Colonic mucosa (tissue), 4 donors: Measurements from ENCODE around the gene RGS17. TPM values are rescaled to one million over a fixed set of nuclear protein-coding genes. Genes with fewer than 3 reads are reported as not detected.

Experiments
- DNase-seq: peaks from one replicate; pipeline ENCODE4 v3.0.0-alpha.2; 2020
- H3K27ac ChIP-seq: fragments of 200-600 bp; one replicate; pipeline ENCODE4 v1.8.0; 2021
- H3K27me3 ChIP-seq: fragments of 200-600 bp; one replicate; pipeline ENCODE4 v1.8.0; 2021
- H3K36me3 ChIP-seq: fragments of 200-600 bp; one replicate; pipeline ENCODE4 v1.8.0; 2021
- H3K4me1 ChIP-seq: fragments of 200-600 bp; one replicate; pipeline ENCODE4 v1.8.0; 2021; ENCODE audit warnings: mild to moderate bottlenecking
- H3K4me3 ChIP-seq: fragments of 200-600 bp; one replicate; pipeline ENCODE4 v1.8.0; 2021
- H3K9ac ChIP-seq, 2 donors: one replicate each; pipeline ENCODE4 v1.7.0; 2013; ENCODE audit warnings: control low read depth in 2 of 2, low read depth in 2 of 2, low read length in 2 of 2
- H3K9me3 ChIP-seq: fragments of 200-600 bp; one replicate; pipeline ENCODE4 v1.8.0; 2021
- CTCF ChIP-seq: fragments of 200-600 bp; IDR thresholded peaks from one replicate; pipeline ENCODE4 v1.8.0; 2022; ENCODE audit warnings: antibody characterized with exemption, mild to moderate bottlenecking
- intact Hi-C: fragments of 100-400 bp; cut with DNase I; formaldehyde crosslinking; loops from one replicate; pipeline ENCODE4 v1.14.1; 2022
- total RNA-seq, 2 donors: library from RNA; stranded (reverse); fragmentation: NEBNext Ultra II Directional in 1 of 2; extraction: Animal tissue kit (Norgen Biotek cat#: 25700) in 1 of 2; gene quantifications; one replicate each; pipeline ENCODE4 v1.2.1, GENCODE V29; 2021
- donor health status: healthy.
- donor health status: DM: no; HTN: no; CAD: no.
- donor health status: DM: no; HTN: no; CAD: no.

The RGS17 gene
- total RNA-seq, 2 donors from 2014 or later = 0.25 to 0.53 TPM

GRCh38 chr6:153069897-153070296 lies 61.2 kb downstream of the RGS17 start:
- no peak for TF ChIP-seq CTCF
- no peak overlapping the region for H3K27ac ChIP-seq
- H3K9me3 ChIP-seq = no peaks in the 10 kb centered on the region
- intact Hi-C loops = no loop called here
- no peak overlapping the region for H3K4me3 ChIP-seq
- DNase-seq = no peak
- no peaks in the 10 kb centered on the region for H3K27me3 ChIP-seq
- H3K9ac ChIP-seq = no peak overlapping the region
- H3K4me1 ChIP-seq = no peaks in the 10 kb centered on the region
- no peaks in the 10 kb centered on the region for H3K36me3 ChIP-seq

- Histone ChIP-seq H3K27me3 (no peaks in the 10 kb centered on the region), H3K9ac (no peak overlapping the region), H3K27ac (no peak overlapping the region), H3K36me3 (no peaks in the 10 kb centered on the region), H3K4me3 (no peak overlapping the region), H3K9me3 (no peaks in the 10 kb centered on the region), H3K4me1 (no peaks in the 10 kb centered on the region)
- no peak for DNase-seq
- intact Hi-C loops = no loop called here
- TF ChIP-seq CTCF = no peak
Measured at GRCh38 chr6:153065222-153065621, 65.9 kb downstream of the RGS17 start.

- intact Hi-C loops = no loop called here
- no peak for TF ChIP-seq CTCF
Measured at GRCh38 chr6:153063936-153064335, 67.1 kb downstream of the RGS17 start.

GRCh38 chr6:153062516-153062915 lies 68.6 kb downstream of the RGS17 start:
- Histone ChIP-seq H3K4me3 (no peak overlapping the region), H3K27me3 (no peaks in the 10 kb centered on the region), H3K36me3 (no peaks in the 10 kb centered on the region), H3K4me1 (no peaks in the 10 kb centered on the region), H3K9me3 (no peaks in the 10 kb centered on the region), H3K9ac (no peak overlapping the region), H3K27ac (no peak overlapping the region)
- no peak for TF ChIP-seq CTCF
- no peak for DNase-seq
- intact Hi-C loops = no loop called here

More at GRCh38 chr6:153063936-153064335, 67.1 kb downstream of the RGS17 start:
- no peak overlapping the region for H3K27ac ChIP-seq
- H3K9ac ChIP-seq = no peak overlapping the region
- no peak for DNase-seq
- no peaks in the 10 kb centered on the region for H3K9me3 ChIP-seq
- no peaks in the 10 kb centered on the region for H3K4me1 ChIP-seq
- H3K36me3 ChIP-seq = no peaks in the 10 kb centered on the region
- no peak overlapping the region for H3K4me3 ChIP-seq
- H3K27me3 ChIP-seq = no peaks in the 10 kb centered on the region

- Histone ChIP-seq H3K27ac (no peak overlapping the region), H3K36me3 (no peaks in the 10 kb centered on the region), H3K4me1 (no peaks in the 10 kb centered on the region), H3K27me3 (no peaks in the 10 kb centered on the region), H3K9me3 (no peaks in the 10 kb centered on the region), H3K9ac (no peak overlapping the region), H3K4me3 (no peak overlapping the region)
- TF ChIP-seq CTCF = no peak
- DNase-seq = no peak
- intact Hi-C loops = no loop called here
Measured at GRCh38 chr6:153059757-153060156, 71.3 kb downstream of the RGS17 start.

GRCh38 chr6:153059311-153059710 lies 71.8 kb downstream of the RGS17 start:
- no peak for DNase-seq
- H3K9ac ChIP-seq = no peak overlapping the region
- H3K4me1 ChIP-seq = no peaks in the 10 kb centered on the region
- H3K4me3 ChIP-seq = no peak overlapping the region
- TF ChIP-seq CTCF = no peak
- H3K9me3 ChIP-seq = no peaks in the 10 kb centered on the region
- intact Hi-C loops = no loop called here
- no peak overlapping the region for H3K27ac ChIP-seq
- H3K36me3 ChIP-seq = no peaks in the 10 kb centered on the region
- no peaks in the 10 kb centered on the region for H3K27me3 ChIP-seq
